GM19455 (cell line): ENCODE results near the gene KLHL26.

Source experiments
- ATAC-seq: cut with Tn5 transposase; IDR thresholded peaks from one replicate; pipeline ENCODE4 v1.9.1; 2021; ENCODE audit not compliant: unreplicated experiment

KLHL26 gene

DNA sequence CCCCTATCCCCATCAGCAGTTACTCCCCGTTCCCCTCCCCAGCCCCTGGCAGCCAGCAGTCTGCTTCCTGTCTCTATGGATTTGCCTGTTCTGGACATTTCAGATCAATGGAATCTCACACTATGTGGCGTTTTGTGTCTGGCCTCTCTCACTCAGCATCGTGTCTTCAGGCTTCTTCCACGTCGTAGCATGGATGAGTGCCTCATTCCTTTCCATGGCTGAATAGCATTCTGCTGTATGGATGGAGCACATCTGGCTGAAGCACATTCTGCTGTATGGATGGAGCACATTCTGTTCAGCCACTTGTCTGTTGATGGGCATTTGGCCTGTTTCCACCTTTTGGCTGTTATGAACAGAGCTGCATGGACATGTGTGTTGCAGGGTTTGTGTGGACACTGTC is 76.2 kb downstream of the KLHL26 start:
- no peak for ATAC-seq

DNA sequence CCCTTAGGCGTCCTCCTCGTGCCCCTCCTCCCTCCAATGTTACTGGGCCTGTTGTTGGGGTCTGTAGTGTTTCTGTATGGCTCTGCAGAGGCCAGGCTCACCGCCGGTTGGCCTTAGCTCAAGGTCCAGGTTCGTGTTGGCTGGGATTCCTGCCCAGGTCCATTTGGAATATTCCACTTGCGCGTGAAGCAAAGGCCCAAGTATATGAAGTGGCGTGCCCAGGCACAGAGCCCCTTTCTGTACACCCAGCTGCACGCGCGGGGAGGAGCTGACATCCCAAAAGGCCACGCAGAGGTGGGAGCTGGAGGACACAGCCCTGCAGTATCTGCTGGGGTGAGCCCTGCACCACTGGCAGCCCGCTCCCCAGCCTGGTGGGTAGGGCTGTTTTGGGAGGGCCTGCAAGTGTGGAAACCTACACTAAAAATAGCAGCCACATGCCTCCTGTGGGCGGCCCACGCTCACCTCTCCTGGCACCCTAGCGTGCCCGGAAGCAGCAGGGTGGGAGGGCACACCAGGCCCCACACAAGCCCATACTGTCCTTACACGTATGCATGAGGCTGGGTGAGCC is 76.8 kb downstream of the KLHL26 start:
- no peak for ATAC-seq

DNA sequence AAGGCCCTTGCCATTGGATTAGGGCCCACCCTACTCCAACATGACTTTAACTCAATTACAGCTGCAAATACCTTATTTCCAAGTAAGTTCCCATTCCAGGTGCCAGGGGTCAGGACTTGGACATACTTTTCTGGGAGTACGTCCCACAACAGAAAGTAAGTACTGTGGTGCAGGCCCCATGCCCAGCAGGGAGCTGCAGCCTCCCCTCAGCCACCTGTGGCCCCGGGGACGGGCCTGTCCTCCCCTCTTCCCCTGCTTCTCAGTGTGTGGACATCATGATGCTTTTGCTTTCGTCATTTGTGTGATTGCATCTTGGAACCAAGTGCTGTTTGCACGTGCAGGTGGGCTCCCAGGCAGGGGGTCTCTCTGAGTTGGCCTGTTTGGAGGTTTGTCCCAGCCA is 78.6 kb downstream of the KLHL26 start:
- no peak for ATAC-seq

- ATAC-seq = no peak
Observed at GRCh38 chr19:18716857-18717256, 80.0 kb downstream of the KLHL26 start.

GRCh38 chr19:18717601-18718000 is 80.8 kb downstream of the KLHL26 start:
- no peak for ATAC-seq

DNA sequence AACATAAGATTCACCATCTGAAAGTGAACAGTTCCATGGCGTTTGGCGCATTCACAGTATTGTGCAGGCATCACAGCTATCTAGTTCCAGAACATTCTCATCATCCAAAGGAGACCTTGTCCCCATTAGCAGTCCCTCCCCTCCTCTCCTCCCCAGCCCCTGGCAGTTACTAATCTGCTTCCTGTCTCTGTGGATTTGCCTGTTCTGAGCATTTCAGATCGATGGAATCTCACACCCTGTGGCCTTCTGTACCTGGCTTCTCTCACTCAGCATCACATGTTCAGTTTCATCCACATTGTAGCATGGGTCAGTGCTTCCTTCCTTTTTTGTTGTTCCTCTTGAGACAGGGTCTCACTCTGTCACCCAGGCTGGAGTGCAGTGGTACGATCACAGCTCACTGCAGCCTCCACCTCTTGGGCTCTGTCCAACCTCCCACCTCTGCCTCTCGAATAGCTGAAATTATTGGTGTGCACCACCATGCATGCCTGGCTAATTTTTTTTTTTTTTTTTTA is 81.2 kb downstream of the KLHL26 start:
- no peak for ATAC-seq

DNA sequence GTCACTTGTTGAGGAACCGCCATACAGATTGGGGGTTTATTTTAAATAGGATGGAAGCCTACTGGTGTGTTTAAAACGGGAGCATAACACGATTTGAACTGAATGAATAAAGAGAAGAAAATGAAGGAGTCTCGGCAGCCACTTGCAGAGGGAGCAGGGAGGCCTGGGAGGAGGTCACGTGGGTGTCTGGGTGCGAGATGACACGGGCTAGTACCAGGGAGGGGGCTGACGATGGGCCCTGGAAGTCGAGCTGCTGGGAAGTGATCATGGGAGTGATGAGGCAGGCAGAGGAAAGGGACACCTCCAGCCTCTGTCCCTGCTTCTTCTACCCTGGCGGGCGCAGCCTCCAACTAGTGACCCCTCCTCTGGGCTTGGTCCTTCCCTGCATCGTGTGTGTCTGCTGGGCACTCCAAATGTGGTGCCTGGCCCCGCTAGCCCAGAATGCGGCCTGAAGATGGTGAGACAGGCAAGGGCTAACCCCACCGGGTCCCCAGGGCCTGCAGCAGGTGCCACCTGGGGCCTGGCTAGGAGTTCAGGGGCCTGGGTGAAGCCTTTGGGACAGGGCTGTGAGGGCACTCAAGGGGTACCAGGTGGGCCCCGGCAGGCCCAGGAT is 82.1 kb downstream of the KLHL26 start:
- ATAC-seq = no peak

GRCh38 chr19:18719541-18719940 is 82.7 kb downstream of the KLHL26 start:
- ATAC-seq = no peak
